SU-DHL-6 (cell line): Measurements from ENCODE around the gene KIF16B.

Experiments used
- H2AFZ ChIP-seq: fragments of 200-600 bp; sonication (generic); 2 replicates; pipeline ENCODE4 v1.6.1; 2014; ENCODE audit warnings: low read depth, mild to moderate bottlenecking, moderate library complexity, mixed read lengths, antibody characterized with exemption, low read length; ENCODE audit not compliant: severe bottlenecking
- H3F3A ChIP-seq: fragments of 200-600 bp; shearing (Covaris generic); 2 replicates; pipeline ENCODE4 v1.6.0; 2016; ENCODE audit warnings: antibody characterized with exemption, mild to moderate bottlenecking; ENCODE audit not compliant: insufficient read depth
- H3K27ac ChIP-seq: fragments of 200-600 bp; sonication (generic); 2 replicates; pipeline ENCODE4 v1.5.1; 2016; ENCODE audit warnings: low read depth, mild to moderate bottlenecking, low read length, moderate library complexity, mixed read lengths
- H3K27me3 ChIP-seq: fragments of 200-600 bp; sonication (generic), shearing (Covaris generic); 2 replicates; pipeline ENCODE4 v1.6.0; 2014; ENCODE audit warnings: mild to moderate bottlenecking, low read length
- H3K36me3 ChIP-seq: fragments of 200-600 bp; sonication (generic); 2 replicates; pipeline ENCODE4 v1.6.1; 2014; ENCODE audit warnings: mild to moderate bottlenecking, low read length, mixed read lengths
- H3K4me2 ChIP-seq: fragments of 300-600, 200-600 bp; shearing (Covaris generic), sonication (generic); 2 replicates; pipeline ENCODE4 v1.6.0; 2014; ENCODE audit warnings: low read length, low read depth, mild to moderate bottlenecking; ENCODE audit not compliant: poor library complexity, severe bottlenecking
- H3K4me3 ChIP-seq: fragments of 200-600 bp; sonication (generic); 2 replicates; pipeline ENCODE4 v1.5.1; 2014; ENCODE audit warnings: antibody characterized with exemption, low read length, mild to moderate bottlenecking, mixed read lengths; ENCODE audit not compliant: insufficient read depth, poor library complexity, severe bottlenecking
- H3K79me2 ChIP-seq: fragments of 200-600 bp; sonication (generic); 2 replicates; pipeline ENCODE4 v1.6.1; 2014; ENCODE audit warnings: mild to moderate bottlenecking, low read length, moderate library complexity; ENCODE audit not compliant: insufficient read depth
- H3K9ac ChIP-seq: fragments of 200-600 bp; sonication (generic); 2 replicates; pipeline ENCODE4 v1.7.0; 2014; ENCODE audit warnings: mild to moderate bottlenecking, low read length
- H3K9me2 ChIP-seq: fragments of 200-600 bp; sonication (generic); replicated peaks from 2 replicates; pipeline ENCODE4 v1.6.1; 2014; ENCODE audit warnings: low read length; ENCODE audit not compliant: insufficient read depth
- H3K9me3 ChIP-seq: fragments of 200-600 bp; sonication (generic); 2 replicates; pipeline ENCODE4 v1.6.1; 2014; ENCODE audit warnings: low read length, mixed read lengths; ENCODE audit not compliant: insufficient read depth
- H4K20me1 ChIP-seq: fragments of 200-600 bp; sonication (generic); 2 replicates; pipeline ENCODE4 v1.6.1; 2014; ENCODE audit warnings: low read depth, mild to moderate bottlenecking, antibody characterized with exemption, low read length, moderate library complexity, mixed read lengths
- CTCF ChIP-seq: fragments of 200-600 bp; sonication (generic); IDR thresholded peaks from one replicate; pipeline ENCODE4 v1.5.1; 2017; ENCODE audit warnings: antibody characterized with exemption, mild to moderate bottlenecking, low read length, moderate library complexity; ENCODE audit not compliant: insufficient read depth, poor library complexity, severe bottlenecking
- EZH2phosphoT487 ChIP-seq: fragments of 200-600 bp; sonication (generic), shearing (Covaris generic); conservative IDR thresholded peaks from 2 replicates; pipeline ENCODE4 v1.6.1; 2018; ENCODE audit warnings: mild to moderate bottlenecking, antibody characterized with exemption, low read length, moderate library complexity, mixed read lengths

The KIF16B gene

GRCh38 chr20:16257021-16257420 is 316.2 kb downstream of the KIF16B start:
- no peaks in the 10 kb centered on the region for H3K9me3 ChIP-seq
- H3K79me2 ChIP-seq = no peaks in the 10 kb centered on the region
- no peaks in the 10 kb centered on the region for H4K20me1 ChIP-seq
- no peak overlapping the region for H3K4me2 ChIP-seq
- no peak overlapping the region for H2AFZ ChIP-seq
- H3K36me3 ChIP-seq = no peaks in the 10 kb centered on the region
- H3K4me3 ChIP-seq = no peak overlapping the region
- H3K9ac ChIP-seq = no peak overlapping the region
- TF ChIP-seq EZH2phosphoT487 = no peak
- no peak for TF ChIP-seq CTCF
- no peak overlapping the region for H3K27ac ChIP-seq
- H3K27me3 ChIP-seq = no peaks in the 10 kb centered on the region
- H3F3A ChIP-seq = no peaks in the 10 kb centered on the region
- H3K9me2 ChIP-seq = no peaks in the 10 kb centered on the region; the same call in 1 of the 2 replicates

GRCh38 chr20:16246870-16247269 is 326.4 kb downstream of the KIF16B start:
- no peaks in the 10 kb centered on the region; the same call in 1 of the 2 replicates for H3K9me3 ChIP-seq
- H3K79me2 ChIP-seq = no peaks in the 10 kb centered on the region
- H3K27me3 ChIP-seq = no peaks in the 10 kb centered on the region
- H3K4me3 ChIP-seq = no peak overlapping the region
- H3K9me2 ChIP-seq = no peaks in the 10 kb centered on the region
- H3K36me3 ChIP-seq = no peaks in the 10 kb centered on the region
- no peak overlapping the region for H3K4me2 ChIP-seq
- no peaks in the 10 kb centered on the region for H3F3A ChIP-seq
- no peaks in the 10 kb centered on the region for H4K20me1 ChIP-seq
- TF ChIP-seq EZH2phosphoT487 = no peak
- TF ChIP-seq CTCF = no peak
- no peak overlapping the region for H2AFZ ChIP-seq
- H3K9ac ChIP-seq = no peak overlapping the region
- H3K27ac ChIP-seq = no peak overlapping the region

GRCh38 chr20:16246291-16246690 is 327.0 kb downstream of the KIF16B start:
- H3K9me3 ChIP-seq = no peaks in the 10 kb centered on the region; the same call in 1 of the 2 replicates
- H3K36me3 ChIP-seq = no peaks in the 10 kb centered on the region

More at GRCh38 chr20:16246291-16246690, 327.0 kb downstream of the KIF16B start:
- no peak overlapping the region for H3K27ac ChIP-seq
- TF ChIP-seq CTCF (no peak), EZH2phosphoT487 (no peak)
- no peaks in the 10 kb centered on the region for H3K27me3 ChIP-seq
- no peaks in the 10 kb centered on the region for H4K20me1 ChIP-seq
- no peak overlapping the region for H3K4me2 ChIP-seq
- no peaks in the 10 kb centered on the region for H3K9me2 ChIP-seq
- no peaks in the 10 kb centered on the region for H3K79me2 ChIP-seq
- no peak overlapping the region for H3K4me3 ChIP-seq
- no peak overlapping the region for H3K9ac ChIP-seq
- no peaks in the 10 kb centered on the region for H3F3A ChIP-seq
- H2AFZ ChIP-seq = no peak overlapping the region
